Keratinocyte (primary cell): ENCODE measurements around the gene BASP1.
"Not testable (repeated sequence)": the region's sequence is repeated elsewhere in the genome, so short reads cannot be mapped to it uniquely, and the experiment has no call there.

Experiments
- EZH2 ChIP-seq: IDR thresholded peaks from one replicate; pipeline ENCODE4 v1.6.1; 2012; ENCODE audit warnings: inconsistent platforms, mild to moderate bottlenecking, low read length, moderate library complexity
- TF ChIP-seq, protein P1 (sequence below), 3 experiments: IDR thresholded peaks in 1 of 3; conservative IDR thresholded peaks in 1 of 3; optimal IDR thresholded peaks in 1 of 3; 2 replicates in 2 of 3; 3 replicates in 1 of 3; pipeline versions ENCODE3 to v1.5.1; 2011; ENCODE audit warnings: low read length in 3 of 3, mild to moderate bottlenecking in 3 of 3, moderate library complexity in 2 of 3, control low read depth in 1 of 3, inconsistent platforms in 1 of 3; ENCODE audit not compliant: insufficient read depth in 2 of 3; ENCODE audit errors: extremely low read depth in 1 of 3

DNA sequence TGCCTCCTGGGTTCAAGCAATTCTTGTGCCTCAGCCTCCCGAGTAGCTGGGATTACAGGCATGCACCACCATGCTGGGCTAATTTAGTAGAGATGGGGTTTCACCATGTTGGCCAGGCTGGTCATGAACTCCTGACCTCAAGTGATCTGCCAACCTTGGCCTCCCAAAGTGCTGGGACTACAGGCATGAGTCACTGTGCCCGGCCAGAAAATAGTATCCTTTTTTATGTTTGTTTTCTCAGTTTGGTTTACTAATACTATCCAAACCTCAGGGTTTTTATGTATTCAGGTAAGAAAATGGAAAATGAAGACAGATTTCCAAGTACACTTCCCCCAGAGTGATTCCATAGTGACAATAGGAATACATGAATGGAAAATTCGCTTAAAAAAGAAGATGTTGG lies 101.7 kb downstream of the BASP1 start:
- TF ChIP-seq, protein P1, sequence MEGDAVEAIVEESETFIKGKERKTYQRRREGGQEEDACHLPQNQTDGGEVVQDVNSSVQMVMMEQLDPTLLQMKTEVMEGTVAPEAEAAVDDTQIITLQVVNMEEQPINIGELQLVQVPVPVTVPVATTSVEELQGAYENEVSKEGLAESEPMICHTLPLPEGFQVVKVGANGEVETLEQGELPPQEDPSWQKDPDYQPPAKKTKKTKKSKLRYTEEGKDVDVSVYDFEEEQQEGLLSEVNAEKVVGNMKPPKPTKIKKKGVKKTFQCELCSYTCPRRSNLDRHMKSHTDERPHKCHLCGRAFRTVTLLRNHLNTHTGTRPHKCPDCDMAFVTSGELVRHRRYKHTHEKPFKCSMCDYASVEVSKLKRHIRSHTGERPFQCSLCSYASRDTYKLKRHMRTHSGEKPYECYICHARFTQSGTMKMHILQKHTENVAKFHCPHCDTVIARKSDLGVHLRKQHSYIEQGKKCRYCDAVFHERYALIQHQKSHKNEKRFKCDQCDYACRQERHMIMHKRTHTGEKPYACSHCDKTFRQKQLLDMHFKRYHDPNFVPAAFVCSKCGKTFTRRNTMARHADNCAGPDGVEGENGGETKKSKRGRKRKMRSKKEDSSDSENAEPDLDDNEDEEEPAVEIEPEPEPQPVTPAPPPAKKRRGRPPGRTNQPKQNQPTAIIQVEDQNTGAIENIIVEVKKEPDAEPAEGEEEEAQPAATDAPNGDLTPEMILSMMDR (optimal IDR thresholded peaks at IDR 0.05 in 1 of 3, IDR thresholded peaks at IDR 0.05 in 1 of 3, conservative IDR thresholded peaks at IDR 0.05 in 1 of 3; ENCODE audit: extremely low read depth in 1 of 3, insufficient read depth in 2 of 3, low read length in 3 of 3) = not testable (repeated sequence)
- TF ChIP-seq EZH2 = not testable (repeated sequence)
